HuH-7 (cell line): Measurements from ENCODE around the gene RTL9.
"Not testable (repeated sequence)": the region's sequence is repeated elsewhere in the genome, so short reads cannot be mapped to it uniquely, and the experiment has no call there.

Experiments
- DNase-seq: peaks from one replicate; pipeline ENCODE4 v3.0.0; 2011; ENCODE audit warnings: low spot score

RTL9 gene

DNA sequence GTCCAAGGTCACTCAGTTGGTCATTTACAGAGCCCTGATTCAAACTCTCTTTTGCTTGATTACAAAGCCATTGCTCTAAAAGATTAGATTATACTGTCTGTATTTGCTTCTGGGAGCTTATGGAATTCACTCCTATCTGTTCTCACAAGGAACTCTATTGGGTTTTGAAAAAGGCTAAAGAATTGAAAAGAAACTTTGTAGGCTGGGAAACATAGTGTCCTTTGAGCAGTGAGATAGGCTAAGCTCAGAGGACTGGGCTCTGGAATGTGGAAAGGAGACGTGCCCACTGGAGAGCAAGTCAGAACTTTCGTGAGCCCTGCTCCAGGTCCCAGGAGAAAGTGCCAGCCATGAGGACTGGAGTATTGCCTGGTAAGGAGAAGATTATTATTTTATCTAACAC is at the start of gene RTL9:
TSS of gene RTL9 (plus strand) at position 301 of the 400 bp plus-strand sequence. CDS start 91,770 bp downstream, outside the sequence.
- no peak for DNase-seq

DNA sequence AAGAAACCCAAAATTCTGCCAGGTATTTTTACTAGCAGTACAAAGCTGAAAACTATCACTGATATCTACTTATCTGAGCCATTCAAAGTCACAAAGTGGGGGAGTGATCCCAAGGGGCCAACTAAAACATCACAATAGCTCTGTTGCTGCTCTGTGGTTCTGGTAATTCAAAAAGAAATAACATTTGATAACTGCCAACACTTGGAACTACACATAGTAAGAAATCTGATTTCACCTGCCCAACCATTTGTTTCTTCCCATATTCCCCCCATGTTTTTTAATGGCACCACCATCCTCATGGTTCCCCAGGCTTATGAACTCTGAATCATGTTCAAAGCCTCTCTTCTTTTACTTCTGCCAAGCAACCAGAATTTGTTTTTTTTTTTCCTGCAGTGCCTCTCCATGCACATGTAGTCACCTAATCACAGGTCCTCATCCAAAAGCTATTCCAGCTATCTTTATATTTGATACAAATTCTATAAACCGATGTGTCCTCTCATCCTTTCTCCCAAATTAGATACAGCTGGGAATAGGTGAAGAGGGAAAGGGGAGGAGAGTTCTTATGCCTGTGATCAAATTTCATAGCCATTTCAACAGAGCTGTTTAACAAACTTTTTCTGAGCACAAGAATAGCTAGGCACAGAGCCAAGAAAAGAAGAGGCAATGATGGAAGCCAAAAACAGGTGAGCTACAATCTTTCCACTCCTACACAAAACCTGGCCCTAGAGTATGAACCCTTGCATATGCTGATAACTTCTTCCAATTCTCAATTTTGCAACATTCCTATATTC is 48.5 kb upstream of the RTL9 start:
- no peak for DNase-seq

GRCh38 chrX:110310896-110311295 is 47.8 kb upstream of the RTL9 start:
- no peak for DNase-seq

DNA sequence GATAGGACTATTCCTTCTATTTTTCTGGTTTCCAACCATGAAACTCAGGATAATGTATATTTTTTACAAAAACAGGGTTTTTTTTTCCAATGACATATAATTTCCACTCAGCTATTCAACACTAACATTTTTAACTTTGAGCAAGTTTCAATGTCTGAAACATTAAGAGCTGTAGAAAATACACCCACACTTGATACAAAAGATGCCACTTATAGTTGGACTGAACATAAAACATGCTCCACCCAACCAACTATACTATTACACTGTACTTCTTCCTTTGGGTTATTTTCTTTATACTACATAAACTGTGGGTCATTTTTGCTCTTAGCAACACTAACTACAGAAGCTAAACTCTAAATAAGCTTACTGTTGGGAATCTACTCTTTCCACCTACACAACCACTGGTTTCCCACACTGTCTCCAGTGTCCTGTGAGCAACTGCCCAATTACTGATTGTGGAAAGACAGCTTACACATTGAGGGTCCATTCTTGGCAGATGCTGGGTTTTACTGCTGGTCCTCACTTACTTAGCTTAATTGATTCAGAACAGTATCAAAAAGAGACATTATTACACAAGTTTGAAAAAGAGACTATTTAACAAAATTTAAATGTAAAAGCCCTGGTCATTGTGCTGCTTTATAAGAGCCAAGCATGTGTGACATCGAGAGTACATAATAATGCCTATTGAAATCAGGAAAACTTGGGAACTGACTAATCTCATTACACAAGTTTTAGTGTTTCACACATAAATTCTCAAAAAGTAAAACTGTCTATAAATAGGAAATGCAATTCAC is 47.0 kb upstream of the RTL9 start:
- DNase-seq: no peak

GRCh38 chrX:110315551-110315950 is 43.1 kb upstream of the RTL9 start:
- no peak for DNase-seq

- no peak for DNase-seq
These were observed 42.1 kb upstream of the RTL9 start for GRCh38 chrX:110316351-110317060.

DNA sequence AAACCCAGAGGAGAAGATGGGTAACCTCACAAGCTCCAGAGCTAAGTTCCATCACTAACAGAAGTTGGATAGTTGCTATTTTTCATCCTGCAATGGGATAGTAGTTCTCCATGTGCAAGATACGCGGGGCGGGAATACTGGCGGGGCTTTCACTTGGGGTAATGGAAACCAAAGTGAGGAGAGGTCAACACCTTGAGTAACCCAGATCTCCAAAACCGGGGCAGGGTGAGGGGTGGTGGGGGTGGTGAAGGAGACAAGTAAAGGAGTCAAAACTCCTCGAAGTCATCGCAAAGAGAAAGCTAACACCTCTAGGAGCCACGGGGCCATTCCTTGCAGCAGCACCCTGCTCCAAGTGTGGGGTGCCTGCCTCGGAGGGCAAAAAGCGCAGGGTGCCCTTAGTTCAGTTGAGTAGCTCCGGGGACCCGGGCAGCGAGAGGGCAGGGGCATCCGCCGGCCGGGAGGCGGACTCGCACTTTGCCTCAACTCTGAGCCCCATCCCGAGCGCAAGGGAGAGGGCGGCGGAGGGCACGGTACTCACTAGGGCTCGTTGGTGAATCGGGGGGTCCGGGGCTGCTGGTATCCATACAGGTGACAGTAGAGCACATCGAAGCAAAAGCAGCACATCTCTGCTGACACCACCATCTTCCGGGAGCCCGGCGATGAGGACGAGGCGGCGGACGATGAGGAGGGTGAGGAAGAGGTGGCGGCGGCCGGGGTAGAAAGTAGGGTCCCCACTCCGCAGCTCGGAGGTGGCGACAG is 41.4 kb upstream of the RTL9 start:
- no peak for DNase-seq

DNA sequence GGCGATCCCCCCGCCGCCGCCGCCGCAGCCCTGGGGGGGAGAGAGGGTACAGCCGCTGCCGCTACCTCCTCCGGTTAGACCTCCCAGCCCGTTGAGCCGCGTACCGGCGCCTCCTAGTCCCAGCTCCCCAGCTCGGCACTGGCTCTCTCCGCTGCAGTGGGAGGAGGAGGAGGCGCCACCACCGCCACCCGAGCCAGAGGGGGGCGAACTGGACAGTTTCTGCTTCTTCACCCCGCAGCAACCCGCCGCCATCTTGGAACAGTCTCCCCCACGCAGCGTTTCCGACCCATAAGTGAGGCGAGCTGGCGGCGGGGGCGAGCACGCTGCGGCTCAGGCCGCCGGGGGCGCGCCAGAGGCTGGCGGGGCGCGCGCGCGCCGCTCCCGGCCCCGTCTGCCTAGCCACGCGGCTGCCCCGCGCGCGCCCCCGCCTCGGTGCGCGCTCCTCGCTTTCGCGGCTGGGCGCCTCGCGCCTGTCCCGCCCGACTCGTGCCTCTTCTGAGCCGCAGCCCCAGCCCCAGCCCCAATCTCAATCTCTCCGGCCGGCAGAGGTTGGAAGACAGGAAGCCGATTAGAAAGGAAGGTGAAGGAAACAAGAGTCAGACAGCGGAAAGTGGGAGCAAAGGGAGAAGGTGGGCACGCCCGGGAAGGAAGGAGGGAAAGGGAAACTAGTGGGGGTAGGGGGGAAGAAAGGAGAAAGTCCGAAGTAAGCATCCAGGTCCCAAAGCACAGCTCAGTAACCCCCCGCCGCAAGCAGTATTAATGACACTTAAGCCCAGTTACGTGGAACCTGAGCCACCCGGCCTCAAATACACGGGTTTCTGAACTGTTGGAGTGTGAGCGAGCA is 40.6 kb upstream of the RTL9 start, which contains the start of gene AMMECR1:
TSS of gene AMMECR1 (minus strand) at position 266 of the 844 bp plus-strand sequence. CDS start at position 252, 14 bp downstream.
- peak; percentile 75 for DNase-seq

DNA sequence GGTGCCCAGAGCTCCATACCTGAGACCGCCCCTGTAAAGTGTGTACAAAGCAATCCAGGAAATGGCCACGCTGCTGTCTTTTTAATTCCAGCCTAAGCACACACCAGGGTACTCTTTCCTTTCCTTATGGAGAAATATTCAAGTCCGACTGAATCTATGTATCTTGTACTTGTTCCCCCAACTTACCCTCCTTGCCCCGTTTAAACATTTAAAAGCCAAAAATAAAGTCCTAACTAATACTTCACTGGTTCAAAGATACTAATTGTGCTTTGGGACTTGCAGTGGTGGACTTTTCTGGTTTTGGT is 40.0 kb upstream of the RTL9 start:
- no peak for DNase-seq

DNA sequence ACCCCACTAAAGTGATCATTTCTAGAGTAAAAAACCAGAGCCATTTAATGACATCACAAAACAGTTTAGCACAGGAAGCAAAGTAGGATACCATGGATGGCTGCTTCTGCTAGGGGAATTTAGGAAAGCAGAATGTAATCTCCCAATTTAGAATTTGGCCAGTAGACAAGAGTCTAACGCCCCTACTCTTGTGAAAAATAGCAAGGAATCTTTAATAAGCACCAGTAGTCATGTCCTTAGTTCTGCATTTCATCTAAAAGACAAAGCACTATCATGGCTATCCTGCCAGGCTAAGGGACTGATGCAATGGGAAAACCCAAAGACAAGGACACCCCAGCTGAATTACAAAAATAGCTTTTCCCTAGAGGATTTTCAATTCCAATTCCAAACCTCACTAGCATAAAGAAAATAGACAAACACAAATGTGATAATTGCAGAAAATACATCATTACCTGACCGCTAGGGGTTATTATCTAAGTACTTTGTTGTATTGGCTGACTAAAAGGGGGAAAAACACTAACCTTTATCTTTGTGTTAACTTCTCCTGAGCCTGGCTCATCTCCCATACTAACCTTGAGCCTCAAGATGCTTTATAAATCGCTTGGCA is 38.2 kb upstream of the RTL9 start:
- DNase-seq: no peak

GRCh38 chrX:110321081-110321480 is 37.6 kb upstream of the RTL9 start:
- no peak for DNase-seq

- no peak for DNase-seq
These were observed 37.0 kb upstream of the RTL9 start for GRCh38 chrX:110321670-110322069.

DNA sequence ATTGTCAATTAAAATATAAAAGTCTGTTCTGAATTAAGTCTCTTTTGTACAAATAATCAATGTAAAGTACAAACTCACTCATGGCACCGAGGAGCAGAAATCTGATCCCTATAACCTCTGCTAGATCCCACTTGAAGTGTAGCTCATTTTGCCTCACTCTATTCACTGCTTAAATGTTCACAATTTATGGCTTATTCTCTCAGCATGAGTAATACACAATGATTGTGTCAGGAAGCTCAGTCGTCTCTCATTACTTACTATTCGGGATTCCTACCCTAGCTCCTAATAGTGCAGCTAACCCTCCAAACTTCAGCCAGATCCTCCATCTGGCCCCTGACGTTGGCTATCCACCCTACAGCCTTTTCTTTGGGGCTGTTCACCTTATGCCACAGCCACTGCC is 36.0 kb upstream of the RTL9 start:
- DNase-seq: no peak

DNA sequence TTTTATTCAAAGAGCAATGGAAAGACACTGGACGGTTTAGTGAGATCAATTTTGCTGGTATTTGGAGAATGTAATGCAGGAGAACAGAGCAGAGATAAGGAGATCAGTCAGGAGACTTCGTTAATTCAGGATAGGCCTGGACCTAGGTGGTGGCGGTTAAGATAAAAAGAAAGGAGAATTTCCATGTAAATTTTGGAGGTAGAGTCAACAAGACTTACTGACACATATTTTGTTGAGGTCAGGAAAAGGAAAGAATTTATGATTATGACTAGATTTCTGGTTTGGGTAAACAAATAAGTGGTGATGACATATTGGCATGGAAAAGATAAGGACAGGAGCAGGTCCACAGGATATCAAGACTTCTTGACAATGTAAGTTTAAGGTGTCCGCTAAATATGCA is 31.9 kb upstream of the RTL9 start:
- DNase-seq: no peak

DNA sequence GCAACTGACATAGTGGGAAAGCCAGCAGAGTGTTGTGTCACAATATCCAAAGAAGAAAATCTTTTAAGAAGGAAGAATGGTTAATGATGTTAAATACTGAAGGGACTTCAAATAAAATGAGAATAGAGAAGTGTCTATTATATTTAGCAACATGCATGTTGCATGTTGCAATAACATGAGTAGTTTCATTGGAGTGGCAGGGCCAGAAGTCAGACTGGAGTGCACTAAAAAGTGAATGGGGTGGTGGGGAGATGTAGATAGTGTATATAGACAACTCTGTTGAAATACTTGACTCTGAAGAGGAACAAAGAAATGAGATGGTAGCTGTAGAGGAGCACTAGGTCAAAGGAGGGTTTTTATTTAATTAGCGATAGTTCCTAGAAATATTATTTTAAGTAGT is 31.3 kb upstream of the RTL9 start:
- DNase-seq: no peak

DNA sequence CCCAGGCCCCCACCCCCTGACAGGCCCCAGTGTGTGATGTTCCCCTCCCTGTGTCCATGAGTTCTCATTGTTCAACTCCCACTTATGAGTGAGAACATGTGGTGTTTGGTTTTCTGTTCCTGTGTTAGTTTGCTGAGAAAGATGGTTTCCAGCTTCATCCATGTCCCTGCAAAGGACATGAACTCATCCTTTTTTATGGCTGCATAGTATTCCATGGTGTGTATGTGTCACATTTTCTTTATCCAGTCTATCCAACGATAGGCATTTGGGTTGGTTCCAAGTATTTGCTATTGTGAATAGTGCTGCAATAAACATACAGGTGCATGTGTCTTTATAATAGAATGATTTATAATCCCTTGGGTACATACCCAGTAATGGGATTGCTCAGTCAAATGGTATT is 30.0 kb upstream of the RTL9 start:
- DNase-seq: not testable (repeated sequence)

- no peak for DNase-seq
These were observed 27.1 kb upstream of the RTL9 start for GRCh38 chrX:110331444-110332030.

DNA sequence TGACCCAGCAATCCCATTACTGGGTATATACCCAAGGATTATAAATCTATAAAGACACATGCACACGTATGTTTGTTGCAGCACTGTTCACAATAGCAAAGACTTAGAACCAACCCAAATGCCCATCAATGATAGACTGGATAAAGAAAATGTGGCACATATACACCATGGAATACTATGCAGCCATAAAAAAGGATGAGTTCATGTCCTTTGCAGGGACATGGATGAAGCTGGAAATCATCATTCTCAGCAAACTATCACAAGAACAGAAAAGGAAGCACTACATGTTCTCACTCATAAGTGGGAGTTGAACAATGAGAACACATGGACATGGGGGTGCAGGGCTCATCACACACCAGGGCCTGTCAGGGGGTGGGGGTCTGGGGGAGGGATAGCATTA is 25.2 kb upstream of the RTL9 start:
- DNase-seq: not testable (repeated sequence)

- no peak for DNase-seq
These were observed 19.7 kb upstream of the RTL9 start for GRCh38 chrX:110338935-110339334.
